Transverse colon (tissue), 4 donors: ENCODE measurements around the gene TLE3. TPM values are rescaled to one million over a fixed set of nuclear protein-coding genes. Genes with fewer than 3 reads are reported as not detected.

Experiments used
- DNase-seq: peaks from one replicate; pipeline ENCODE4 v3.0.0-alpha.2; 2019
- H3K27ac ChIP-seq, 4 donors: fragments of 200-600 bp; sonication (generic); 2 replicates each; pipeline ENCODE4 v1.5.1; 2016 to 2018; ENCODE audit warnings: inconsistent platforms in 4 of 4
- H3K27me3 ChIP-seq: fragments of 200-600 bp; sonication (generic); 2 replicates; pipeline ENCODE4 v1.5.1; 2017; ENCODE audit warnings: inconsistent platforms
- H3K36me3 ChIP-seq, 4 donors: fragments of 200-600 bp; sonication (generic); 2 replicates each; pipeline ENCODE4 v1.5.1; 2017 to 2019; ENCODE audit warnings: inconsistent platforms in 4 of 4
- H3K4me1 ChIP-seq, 4 donors: fragments of 200-600 bp; sonication (generic); 2 replicates each; pipeline ENCODE4 v1.5.1; 2017 to 2020; ENCODE audit warnings: inconsistent platforms in 4 of 4
- H3K4me3 ChIP-seq, 4 donors: fragments of 200-600 bp; sonication (generic); 1 replicate in 1 of 4; 2 replicates in 3 of 4; pipeline versions ENCODE4 v1.5.1 to v1.6.1; 2017 to 2019; ENCODE audit warnings: inconsistent platforms in 4 of 4
- H3K9me3 ChIP-seq, 2 donors: fragments of 200-600 bp; sonication (generic); 2 replicates each; pipeline ENCODE4 v1.5.1; 2017 to 2019; ENCODE audit warnings: inconsistent platforms in 2 of 2
- CTCF ChIP-seq, 5 experiments: fragments of 200-600 bp in 3 of 5; fragments of 450-650 bp in 2 of 5; sonication (generic) in 3 of 5; IDR thresholded peaks; 1 replicate in 2 of 5; 2 replicates in 3 of 5; pipeline ENCODE4 v1.5.1; 2016 to 2017; ENCODE audit warnings: antibody characterized with exemption in 5 of 5, inconsistent platforms in 3 of 5, mild to moderate bottlenecking in 2 of 5, moderate library complexity in 1 of 5
- EP300 ChIP-seq: sonication (generic); formaldehyde crosslinking; IDR thresholded peaks from one replicate; pipeline ENCODE4 v1.6.1; 2017; ENCODE audit warnings: antibody characterized with exemption, low read depth
- POLR2A ChIP-seq: fragments of 450-650 bp; IDR thresholded peaks from one replicate; pipeline ENCODE4 v1.6.1; 2016; ENCODE audit warnings: antibody characterized with exemption, mild to moderate bottlenecking, moderate library complexity
- POLR2AphosphoS5 ChIP-seq, 3 donors: sonication (generic); formaldehyde crosslinking; IDR thresholded peaks; one replicate each; pipeline ENCODE4 v1.6.1; 2016; ENCODE audit warnings: antibody characterized with exemption in 3 of 3
- WGBS, 2 donors: methylation state at CpG; one replicate each; pipeline ENCODE4 v1.1.5; 2018; ENCODE audit warnings: low coverage in 1 of 2; 5-methylcytosine and 5-hydroxymethylcytosine counted together
- in situ Hi-C, 4 donors: fragments of 200-750 bp; cut with MboI; loops; one replicate each; pipeline versions ENCODE4 v1.15.0 to v1.15.1; 2017; ENCODE audit warnings: low sequenced_read_pairs in 3 of 4, low pct_ligation_motif_present in 1 of 4, low pct_unique_long_range_greater_than_20kb in 1 of 4
- intact Hi-C: fragments of 100-400 bp; cut with DNase I; formaldehyde crosslinking; loops from one replicate; pipeline ENCODE4 v1.15.1; 2023; ENCODE audit warnings: low total_unique reads
- total RNA-seq, 4 donors: library from RNA; depleted of rRNA; stranded (reverse); fragments of >200 nt; gene quantifications; one replicate each; pipeline ENCODE4 v1.1.0, GENCODE V29; 2016

The TLE3 gene
- total RNA-seq, 4 donors from 2014 or later, result 49.8 to 223 (median 114) TPM

GRCh38 chr15:70060214-70060992 is 37.3 kb downstream of the TLE3 start:
- Histone ChIP-seq H3K27ac (no peak overlapping the region), H3K4me1 (peaks cover 16 to 34% (median 28%) of the 10 kb centered on the region in 4 donors), H3K36me3 (peaks cover 0 to 58% (median 27%) of the 10 kb centered on the region in 4 donors), H3K27me3 (no peaks in the 10 kb centered on the region), H3K4me3 (no peak overlapping the region), H3K9me3 (no peaks in the 10 kb centered on the region)
- intact Hi-C loops, result no loop called here
- in situ Hi-C loops, result no loop called here
- 94% methylated on average over 26 of the region's 26 CpGs; no CpG with 5 or more reads in 1 of the 2 donors for WGBS, 2 donors
- TF ChIP-seq POLR2AphosphoS5 (IDR thresholded peaks at IDR 0.05), result no peak
- TF ChIP-seq EP300, result no peak
- no peak for TF ChIP-seq POLR2A
- DNase-seq, result no peak

- Histone ChIP-seq H3K27ac (no peak overlapping the region), H3K36me3 (peaks cover 0 to 63% (median 31%) of the 10 kb centered on the region in 4 donors), H3K9me3 (no peaks in the 10 kb centered on the region), H3K4me1 (peaks cover 16 to 27% (median 22%) of the 10 kb centered on the region in 4 donors), H3K27me3 (no peaks in the 10 kb centered on the region), H3K4me3 (no peak overlapping the region)
- 97 to 100% methylated on average over 2 to 8 of the region's 8 CpGs for WGBS, 2 donors
- no peak for DNase-seq
- TF ChIP-seq EP300, result no peak
- no peak for TF ChIP-seq CTCF (IDR thresholded peaks at IDR 0.05)
- TF ChIP-seq POLR2AphosphoS5 (IDR thresholded peaks at IDR 0.05), result no peak
- TF ChIP-seq POLR2A, result no peak
- in situ Hi-C loops (no loop called here), intact Hi-C loops (no loop called here)
Observed at GRCh38 chr15:70059476-70060213, 38.1 kb downstream of the TLE3 start.

GRCh38 chr15:70058642-70059360 is 38.9 kb downstream of the TLE3 start:
- in situ Hi-C loops (no loop called here), intact Hi-C loops (no loop called here)
- DNase-seq, result no peak
- peaks cover 9 to 20% (median 19%) of the 10 kb centered on the region in 4 donors for H3K4me1 ChIP-seq
- H3K9me3 ChIP-seq, result no peaks in the 10 kb centered on the region
- TF ChIP-seq CTCF (IDR thresholded peaks at IDR 0.05), result no peak
- TF ChIP-seq EP300, result no peak
- TF ChIP-seq POLR2A, result no peak
- no peak for TF ChIP-seq POLR2AphosphoS5 (IDR thresholded peaks at IDR 0.05)
- H3K36me3 ChIP-seq, result peaks cover 0 to 71% (median 35%) of the 10 kb centered on the region in 4 donors
- no peaks in the 10 kb centered on the region for H3K27me3 ChIP-seq
- no peak overlapping the region for H3K4me3 ChIP-seq
- 93 to 95% methylated on average over 3 to 11 of the region's 11 CpGs for WGBS, 2 donors
- H3K27ac ChIP-seq, result no peak overlapping the region

GRCh38 chr15:70057931-70058641 is 39.6 kb downstream of the TLE3 start:
- H3K36me3 ChIP-seq, result peaks cover 0 to 77% (median 38%) of the 10 kb centered on the region in 4 donors
- no peak for DNase-seq
- intact Hi-C loops, result no loop called here
- no peaks in the 10 kb centered on the region for H3K27me3 ChIP-seq
- TF ChIP-seq EP300, result no peak
- no peak for TF ChIP-seq CTCF (IDR thresholded peaks at IDR 0.05)
- no peak for TF ChIP-seq POLR2AphosphoS5 (IDR thresholded peaks at IDR 0.05)
- in situ Hi-C loops, result no loop called here
- peaks cover 7 to 13% (median 13%) of the 10 kb centered on the region in 4 donors for H3K4me1 ChIP-seq
- no peak overlapping the region for H3K4me3 ChIP-seq
- H3K27ac ChIP-seq, result no peak overlapping the region
- H3K9me3 ChIP-seq, result no peaks in the 10 kb centered on the region
- 93% methylated on average over 20 of the region's 21 CpGs; no CpG with 5 or more reads in 1 of the 2 donors for WGBS, 2 donors
